SK-N-SH (cell line): ENCODE measurements around the gene CDK6. TPM values are rescaled to one million over a fixed set of nuclear protein-coding genes. Genes with fewer than 3 reads are reported as not detected.

ENCODE experiments used
- CTCF ChIA-PET: fragments of 300-600, 350-600 bp; formaldehyde crosslinking; extraction: SDS; loops from one replicate; lab custom pipeline; 2021; lab: Yijun Ruan, JAX
- POLR2A ChIA-PET: fragments of 350-600 bp; sonication (Branson Sonifier 250); formaldehyde crosslinking; extraction: SDS; loops from one replicate; lab custom pipeline; 2020; ENCODE audit warnings: antibody characterized with exemption, inconsistent platforms; lab: Yijun Ruan, JAX
- DNase-seq: peaks from one replicate; pipeline ENCODE4 v3.0.0; 2012
- H2AFZ ChIP-seq: fragments of 200-600 bp; sonication (generic); 2 replicates; pipeline ENCODE4 v1.8.1; 2016; ENCODE audit warnings: antibody characterized with exemption, mild to moderate bottlenecking, low read depth
- H3F3A ChIP-seq: fragments of 200-600 bp; sonication (generic); replicated peaks from 2 replicates; pipeline ENCODE3; 2016; ENCODE audit warnings: antibody characterized with exemption, mild to moderate bottlenecking; ENCODE audit not compliant: insufficient read depth
- H3K27ac ChIP-seq, 2 experiments: fragments of 200-500 bp in 1 of 2; fragments of 200-600 bp in 1 of 2; sonication (Bioruptor generic) in 1 of 2; sonication (generic), shearing (Covaris generic) in 1 of 2; 2 replicates each; pipeline versions ENCODE4 v1.5.1 to v1.6.1; 2014 to 2016; ENCODE audit warnings: low read depth in 2 of 2, inconsistent platforms in 1 of 2, low read length in 1 of 2, mild to moderate bottlenecking in 1 of 2, mixed read lengths in 1 of 2
- H3K27me3 ChIP-seq: fragments of 200-600 bp; sonication (generic), shearing (Covaris generic); 2 replicates; pipeline ENCODE4 v1.6.1; 2016; ENCODE audit warnings: mixed run types; ENCODE audit not compliant: insufficient read depth
- H3K36me3 ChIP-seq, 2 experiments: fragments of 200-500 bp in 1 of 2; fragments of 200-600 bp in 1 of 2; sonication (Bioruptor generic) in 1 of 2; sonication (generic) in 1 of 2; replicated peaks in 1 of 2; 2 replicates each; pipeline versions ENCODE3 to v1.5.1; 2014 to 2016; ENCODE audit warnings: low read length in 1 of 2, mild to moderate bottlenecking in 1 of 2; ENCODE audit not compliant: insufficient read depth in 2 of 2, control insufficient read depth in 1 of 2
- H3K4me1 ChIP-seq, 2 experiments: fragments of 200-500 bp in 1 of 2; fragments of 200-600 bp in 1 of 2; sonication (Bioruptor generic) in 1 of 2; sonication (generic), shearing (Covaris generic) in 1 of 2; 2 replicates each; pipeline versions ENCODE4 v1.5.1 to v1.6.1; 2014 to 2016; ENCODE audit warnings: low read depth in 1 of 2, low read length in 1 of 2, mixed run types in 1 of 2; ENCODE audit not compliant: insufficient read depth in 2 of 2, control insufficient read depth in 1 of 2
- H3K4me2 ChIP-seq: fragments of 200-600 bp; sonication (generic), shearing (Covaris generic); 2 replicates; pipeline ENCODE4 v1.6.1; 2017; ENCODE audit warnings: mixed run types
- H3K4me3 ChIP-seq, 2 experiments: fragments of 200-500 bp in 1 of 2; fragments of 200-600 bp in 1 of 2; sonication (Bioruptor generic) in 1 of 2; sonication (generic), shearing (Covaris generic) in 1 of 2; 2 replicates each; pipeline versions ENCODE4 v1.5.1 to v1.8.1; 2014 to 2016; ENCODE audit warnings: low read depth in 2 of 2, inconsistent platforms in 1 of 2, low read length in 1 of 2, mild to moderate bottlenecking in 1 of 2, mixed read lengths in 1 of 2, moderate library complexity in 1 of 2
- H3K79me2 ChIP-seq: fragments of 200-600 bp; sonication (generic); 2 replicates; pipeline ENCODE4 v1.8.1; 2017; ENCODE audit warnings: mild to moderate bottlenecking; ENCODE audit not compliant: insufficient read depth
- H3K9ac ChIP-seq: fragments of 200-600 bp; sonication (generic); 2 replicates; pipeline ENCODE4 v1.6.1; 2017; ENCODE audit warnings: mixed run types
- H3K9me2 ChIP-seq: fragments of 200-600 bp; sonication (generic); 2 replicates; pipeline ENCODE4 v1.6.1; 2017; ENCODE audit warnings: mixed run types
- H3K9me3 ChIP-seq: fragments of 200-600 bp; sonication (generic); 2 replicates; pipeline ENCODE4 v1.6.1; 2017; ENCODE audit warnings: mixed run types, mild to moderate bottlenecking, moderate library complexity
- H4K20me1 ChIP-seq: fragments of 200-600 bp; sonication (generic); 2 replicates; pipeline ENCODE4 v1.6.1; 2017; ENCODE audit warnings: mild to moderate bottlenecking, mixed run types; ENCODE audit not compliant: insufficient read depth
- ELF1 ChIP-seq: IDR thresholded peaks from 2 replicates; pipeline ENCODE4 v1.4.0; 2012
- EP300 ChIP-seq, 2 experiments: IDR thresholded peaks; 2 replicates each; pipeline versions ENCODE4 v1.4.0 to v1.6.1; 2012; ENCODE audit warnings: borderline replicate concordance in 1 of 2, low read depth in 1 of 2, low read length in 1 of 2
- FOSL2 ChIP-seq: IDR thresholded peaks from 2 replicates; pipeline ENCODE4 v1.4.0; 2012; ENCODE audit warnings: low read depth, mild to moderate bottlenecking, moderate library complexity, borderline replicate concordance
- GATA2 ChIP-seq: sonication (generic); formaldehyde crosslinking; IDR thresholded peaks from 2 replicates; pipeline ENCODE4 v1.5.0; 2020; ENCODE audit warnings: mild to moderate bottlenecking, missing genetic modification reagents
- JUND ChIP-seq: IDR thresholded peaks from 2 replicates; pipeline ENCODE4 v1.4.0; 2012
- MAX ChIP-seq: IDR thresholded peaks from 2 replicates; pipeline ENCODE4 v1.4.0; 2012; ENCODE audit warnings: low read depth
- MEF2A ChIP-seq: IDR thresholded peaks from 2 replicates; pipeline ENCODE4 v1.4.0; 2012; ENCODE audit warnings: low read depth, borderline replicate concordance
- MXI1 ChIP-seq: IDR thresholded peaks from 2 replicates; pipeline ENCODE4 v1.6.1; 2012; ENCODE audit warnings: mild to moderate bottlenecking, low read depth, low read length, improper control_type of control experiment
- NRF1 ChIP-seq: IDR thresholded peaks from 2 replicates; pipeline ENCODE4 v1.6.1; 2012; ENCODE audit warnings: low read depth, mild to moderate bottlenecking, low read length
- RCOR1 ChIP-seq: fragments of 150-350 bp; IDR thresholded peaks from 2 replicates; pipeline ENCODE4 v1.6.1; 2017; ENCODE audit warnings: antibody characterized with exemption, low read length
- SIN3A ChIP-seq: IDR thresholded peaks from 2 replicates; pipeline ENCODE4 v1.6.1; 2012; ENCODE audit warnings: low read depth, mild to moderate bottlenecking, low read length, moderate library complexity, borderline replicate concordance
- TCF12 ChIP-seq: IDR thresholded peaks from 2 replicates; pipeline ENCODE4 v1.4.0; 2012
- TEAD4 ChIP-seq: IDR thresholded peaks from 2 replicates; pipeline ENCODE4 v1.4.0; 2012; ENCODE audit warnings: mild to moderate bottlenecking, borderline replicate concordance; ENCODE audit not compliant: insufficient read depth
- WGBS: methylation state at CpG from one replicate; pipeline ENCODE4 v1.1.6; 2017; ENCODE audit warnings: low lambda C conversion rate; 5-methylcytosine and 5-hydroxymethylcytosine counted together
- polyA plus RNA-seq, 3 experiments: library from polyadenylated mRNA; depleted of rRNA; stranded (reverse); fragments of >200 nt; gene quantifications; 2 replicates each; pipeline ENCODE4 v1.2.3, GENCODE V29; 2012
- TF ChIP-seq, protein P1 (sequence below): fragments of 150-350 bp; IDR thresholded peaks from 2 replicates; pipeline ENCODE4 v1.6.1; 2017; ENCODE audit warnings: antibody characterized with exemption, low read length, low read depth, borderline replicate concordance

CDK6 gene
- polyA plus RNA-seq, 1 of the 3 experiments (the other 2 are of a cell fraction), result 30.3 TPM

DNA sequence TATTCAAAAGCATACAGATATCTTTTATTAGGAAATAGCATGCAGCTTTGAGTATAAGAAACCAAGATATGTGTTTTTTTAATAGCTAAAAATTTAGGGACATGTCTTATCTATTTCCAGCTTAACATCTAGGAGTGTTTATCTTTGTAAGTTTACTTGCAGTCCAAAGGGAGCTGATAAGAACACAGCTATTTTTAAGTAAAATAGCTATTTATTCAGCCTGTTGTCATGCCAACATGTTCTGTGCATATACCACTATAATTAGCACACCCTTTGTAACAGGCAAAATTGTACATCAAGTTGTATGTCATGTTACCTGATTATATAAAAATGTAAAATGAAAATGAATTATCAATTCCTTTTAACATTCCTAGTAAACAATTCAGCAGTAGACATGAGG, 275.8 kb downstream of the CDK6 start:
- DNase-seq, result no peak
- POLR2A ChIA-PET, result interaction anchor here (0.6 kb wide), 1 partner anchor 29 kb away, joined by 3 read pairs; no protein-coding TSS in a partner anchor
- CTCF ChIA-PET, result interaction anchor here (0.9 to 1.3 kb wide), 3 partner anchors 38 to 1393 kb away, joined by 3 read pairs; no protein-coding TSS in a partner anchor

DNA sequence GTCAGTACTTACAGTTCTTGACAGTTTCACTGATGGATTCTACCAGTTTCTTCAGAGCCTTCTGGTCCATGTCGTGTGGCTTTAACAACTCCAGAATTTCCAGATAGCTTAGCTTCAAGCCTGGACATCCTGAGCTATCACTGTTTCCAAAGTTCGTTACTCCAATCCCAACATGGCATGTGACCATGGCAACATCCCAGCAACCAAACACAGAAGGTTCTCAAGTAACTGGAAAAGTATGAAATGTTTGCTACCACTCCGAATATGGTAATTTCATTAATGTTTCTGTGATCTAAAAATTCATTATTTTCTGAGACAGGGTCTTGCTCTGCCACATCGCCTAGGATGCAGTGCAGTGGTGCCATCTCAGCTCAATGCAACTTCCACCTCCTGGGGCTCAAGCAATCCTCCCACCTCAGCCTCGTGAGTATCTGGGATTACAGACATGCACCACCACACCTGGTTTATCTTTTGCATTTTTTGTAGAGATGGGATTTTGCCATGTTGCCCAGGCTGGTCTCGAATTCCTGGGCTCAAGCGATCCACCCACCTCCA, 278.5 kb downstream of the CDK6 start:
- no peak overlapping the region for H3K9ac ChIP-seq
- TF ChIP-seq MAX, result no peak
- TF ChIP-seq, all 33 proteins: peak for 0
- Histone ChIP-seq H3K9me3 (no peaks in the 10 kb centered on the region), H3K27ac (no peak overlapping the region), H3K27me3 (no peaks in the 10 kb centered on the region), H3F3A (peaks cover 14% of the 10 kb centered on the region), H3K4me2 (no peak overlapping the region), H3K4me1 (no peaks in the 10 kb centered on the region), H3K9me2 (no peaks in the 10 kb centered on the region), H3K79me2 (no peaks in the 10 kb centered on the region), H3K4me3 (no peak overlapping the region), H3K36me3 (peaks cover 18 to 22% of the 10 kb centered on the region in 2 experiments), H2AFZ (no peak overlapping the region), H4K20me1 (no peaks in the 10 kb centered on the region)
- CTCF ChIA-PET, result interaction anchor here (0.6 to 1.2 kb wide), 2 partner anchors 9 to 18 kb away, joined by 4 to 5 read pairs; no protein-coding TSS in a partner anchor
- POLR2A ChIA-PET, result no interaction called here
- no peak for DNase-seq
- WGBS, result 89% methylated on average over 7 of the region's 7 CpGs

More for the DNA sequence above, 275.8 kb downstream of the CDK6 start:
- no peak for TF ChIP-seq GATA2
- no peak for TF ChIP-seq FOSL2
- TF ChIP-seq MXI1, result no peak
- TF ChIP-seq MEF2A, result no peak
- Histone ChIP-seq H3K79me2 (peaks cover 4% of the 10 kb centered on the region; the same call in 1 of the 2 replicates), H3K9me3 (no peaks in the 10 kb centered on the region), H2AFZ (no peak overlapping the region), H3F3A (peaks cover 23% of the 10 kb centered on the region), H3K36me3 (peaks cover 39 to 47% of the 10 kb centered on the region in 2 experiments), H4K20me1 (no peaks in the 10 kb centered on the region), H3K4me2 (no peak overlapping the region), H3K4me1 (no peaks in the 10 kb centered on the region), H3K27ac (no peak overlapping the region), H3K27me3 (no peaks in the 10 kb centered on the region), H3K9ac (no peak overlapping the region), H3K9me2 (no peaks in the 10 kb centered on the region), H3K4me3 (no peak overlapping the region)

DNA sequence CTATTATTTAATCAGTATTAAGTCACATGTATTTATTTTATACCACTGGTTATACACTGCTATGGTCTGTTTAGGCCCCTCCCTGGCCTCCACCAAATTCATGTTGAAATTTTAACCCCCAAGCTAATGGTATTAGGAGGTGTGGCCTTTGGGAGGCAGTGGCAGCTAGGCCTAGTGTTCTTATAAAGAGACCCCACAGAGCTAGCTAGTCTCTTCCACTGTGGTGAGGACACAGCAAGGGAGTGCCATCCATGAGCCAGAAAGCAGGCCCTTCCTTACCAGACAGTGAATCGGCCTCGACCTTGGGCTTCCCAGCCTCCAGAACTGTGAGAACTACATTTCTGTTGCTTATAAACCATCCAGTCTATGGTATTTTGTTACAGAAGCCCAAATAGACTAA, 279.1 kb downstream of the CDK6 start:
- CTCF ChIA-PET, result interaction anchor here (0.6 to 0.7 kb wide), 4 partner anchors 9 to 50 kb away, joined by 3 to 4 read pairs (median 3); no protein-coding TSS in a partner anchor
- H2AFZ ChIP-seq, result no peak overlapping the region
- H3K4me2 ChIP-seq, result no peak overlapping the region
- H3K27ac ChIP-seq, result no peak overlapping the region
- DNase-seq, result no peak
- POLR2A ChIA-PET, result no interaction called here
- H3K9ac ChIP-seq, result no peak overlapping the region
- no peaks in the 10 kb centered on the region for H3K27me3 ChIP-seq
- H3K4me1 ChIP-seq, result no peaks in the 10 kb centered on the region
- no peaks in the 10 kb centered on the region for H4K20me1 ChIP-seq
- WGBS, result 78% methylated on average over 2 of the region's 2 CpGs
- H3K79me2 ChIP-seq, result no peaks in the 10 kb centered on the region
- no peaks in the 10 kb centered on the region for H3K9me3 ChIP-seq
- no peaks in the 10 kb centered on the region for H3K9me2 ChIP-seq
- H3K36me3 ChIP-seq, result peaks cover 12 to 16% of the 10 kb centered on the region in 2 experiments
- peaks cover 14% of the 10 kb centered on the region for H3F3A ChIP-seq
- H3K4me3 ChIP-seq, result no peak overlapping the region
- TF ChIP-seq MXI1 (no peak), NRF1 (no peak), EP300 (IDR thresholded peaks at IDR 0.05; ENCODE audit: borderline replicate concordance in 1 of 2, low read depth in 1 of 2, low read length in 1 of 2) (no peak), TCF12 (no peak), FOSL2 (0 out of 2 replicates have a peak, but pooled peaks have one; percentile 1), TEAD4 (no peak), SIN3A (no peak), JUND (0 out of 2 replicates have a peak, but pooled peaks have one; percentile 9), RCOR1 (no peak), ELF1 (no peak)
- TF ChIP-seq, protein P1, sequence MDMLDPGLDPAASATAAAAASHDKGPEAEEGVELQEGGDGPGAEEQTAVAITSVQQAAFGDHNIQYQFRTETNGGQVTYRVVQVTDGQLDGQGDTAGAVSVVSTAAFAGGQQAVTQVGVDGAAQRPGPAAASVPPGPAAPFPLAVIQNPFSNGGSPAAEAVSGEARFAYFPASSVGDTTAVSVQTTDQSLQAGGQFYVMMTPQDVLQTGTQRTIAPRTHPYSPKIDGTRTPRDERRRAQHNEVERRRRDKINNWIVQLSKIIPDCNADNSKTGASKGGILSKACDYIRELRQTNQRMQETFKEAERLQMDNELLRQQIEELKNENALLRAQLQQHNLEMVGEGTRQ, result no peak
- TF ChIP-seq, all 33 proteins: peak for 2
